GM18519 (cell line): ENCODE data around the gene AGFG2.
"Not testable (repeated sequence)": the region's sequence is repeated elsewhere in the genome, so short reads cannot be mapped to it uniquely, and the experiment has no call there.

ENCODE experiments used
- ATAC-seq: cut with Tn5 transposase; IDR thresholded peaks from one replicate; pipeline ENCODE4 v1.9.1; 2021; ENCODE audit warnings: mild to moderate bottlenecking, moderate library complexity; ENCODE audit not compliant: unreplicated experiment, low FRiP score

AGFG2 gene

GRCh38 chr7:100538654-100539435 lies at the start of gene AGFG2:
TSS of gene AGFG2 (plus strand) at chr7:100539203. CDS start at chr7:100539347, 144 bp downstream.
- ATAC-seq: peak; percentile 84

DNA sequence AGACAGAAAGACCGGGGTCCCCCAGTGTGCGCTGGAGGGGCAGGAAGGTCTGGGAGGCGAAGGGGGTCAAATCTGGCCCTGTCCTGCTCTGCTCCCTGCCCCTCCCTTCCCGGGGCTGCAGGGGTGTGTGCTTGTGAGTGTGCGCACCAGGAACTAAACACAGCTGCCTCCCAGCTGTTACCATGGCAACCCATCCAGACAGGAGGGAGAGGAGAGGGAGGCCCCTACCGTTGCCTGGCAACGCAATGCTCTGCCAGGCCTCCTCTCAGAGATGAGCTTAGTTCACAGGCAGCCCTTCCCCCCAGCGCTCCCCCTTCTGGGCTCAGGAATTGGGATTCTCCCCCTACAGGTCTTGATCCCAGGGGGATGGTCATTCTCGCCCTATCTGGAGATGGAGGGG lies 49.2 kb upstream of the AGFG2 start:
- ATAC-seq: no peak

GRCh38 chr7:100490483-100491191 lies 48.4 kb upstream of the AGFG2 start:
- ATAC-seq: no peak

GRCh38 chr7:100491192-100491578 lies 47.8 kb upstream of the AGFG2 start:
- no peak for ATAC-seq

- no peak for ATAC-seq
Measured at GRCh38 chr7:100492738-100493475, 46.1 kb upstream of the AGFG2 start.

- no peak for ATAC-seq
Measured at GRCh38 chr7:100493476-100494264, 45.3 kb upstream of the AGFG2 start.

DNA sequence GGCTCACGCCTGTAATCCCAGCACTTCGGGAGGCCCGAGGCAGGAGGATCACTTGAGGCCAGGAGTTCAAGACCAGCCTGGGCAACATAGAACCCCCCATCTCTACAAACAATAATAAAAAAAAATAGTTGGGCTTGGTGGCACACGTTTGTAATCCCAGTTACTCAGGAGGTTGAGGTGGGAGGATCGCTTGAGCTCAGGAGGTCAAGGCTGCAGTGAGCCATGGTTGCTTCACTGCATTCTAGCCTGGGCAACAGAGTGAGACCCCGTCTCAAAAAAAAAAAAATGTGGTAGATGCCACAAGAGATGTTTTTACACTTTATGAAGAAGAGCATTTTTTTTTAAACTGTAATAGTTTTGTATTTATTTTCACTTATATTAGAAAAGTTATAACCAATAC lies 42.5 kb upstream of the AGFG2 start:
- ATAC-seq: no peak

GRCh38 chr7:100500743-100501142 lies 38.3 kb upstream of the AGFG2 start:
- not testable (repeated sequence) for ATAC-seq

- not testable (repeated sequence) for ATAC-seq
Measured at GRCh38 chr7:100504031-100504430, 35.0 kb upstream of the AGFG2 start.

- ATAC-seq: no peak
Measured at GRCh38 chr7:100504887-100505611, 34.0 kb upstream of the AGFG2 start.

- ATAC-seq: no peak
Measured at GRCh38 chr7:100506356-100506923, 32.6 kb upstream of the AGFG2 start.

DNA sequence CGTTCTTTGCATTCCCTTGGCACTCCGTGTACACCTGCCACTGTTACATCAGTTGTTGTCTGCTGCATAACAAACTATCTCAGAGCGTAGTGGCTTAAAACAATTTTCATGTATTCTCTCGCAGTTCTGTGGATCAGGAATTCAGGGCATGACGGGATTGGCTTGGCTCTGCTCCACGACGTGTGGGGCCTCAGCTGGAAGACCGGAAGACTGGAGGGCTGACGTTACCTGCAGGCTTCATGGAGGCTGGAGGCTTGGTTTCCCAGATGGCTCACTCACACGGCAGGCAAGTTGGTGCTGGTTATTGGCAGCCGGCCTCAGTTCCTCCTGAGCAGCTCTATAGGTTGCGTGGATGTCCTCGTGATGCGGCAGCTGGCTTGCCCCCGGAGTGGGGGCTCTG lies 29.8 kb upstream of the AGFG2 start:
- ATAC-seq: no peak

- no peak for ATAC-seq
Measured at GRCh38 chr7:100510437-100511239, 28.4 kb upstream of the AGFG2 start.

- no peak for ATAC-seq
Measured at GRCh38 chr7:100513212-100513810, 25.7 kb upstream of the AGFG2 start.

DNA sequence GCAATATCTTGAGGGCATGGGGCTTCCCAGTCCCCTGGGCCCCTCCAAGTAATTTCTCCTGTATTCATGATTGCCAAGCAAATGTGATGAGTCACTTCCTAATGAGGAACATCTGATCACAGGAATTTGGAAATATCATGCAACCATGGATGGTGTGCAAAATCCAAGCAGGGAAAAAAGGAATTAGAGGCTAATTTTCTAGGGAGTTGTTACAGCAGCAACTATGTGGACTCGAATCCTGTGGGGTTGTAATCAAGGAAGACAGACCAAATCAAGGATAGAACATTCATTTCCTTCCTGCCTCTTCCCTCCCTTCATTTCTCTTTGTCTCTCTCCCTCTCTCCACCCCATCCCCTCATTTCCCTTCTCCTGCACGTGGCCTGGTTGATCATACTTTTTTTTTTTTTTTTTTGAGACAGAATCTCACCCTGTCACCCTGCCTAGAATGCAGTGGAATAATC lies 23.9 kb upstream of the AGFG2 start:
- no peak for ATAC-seq

DNA sequence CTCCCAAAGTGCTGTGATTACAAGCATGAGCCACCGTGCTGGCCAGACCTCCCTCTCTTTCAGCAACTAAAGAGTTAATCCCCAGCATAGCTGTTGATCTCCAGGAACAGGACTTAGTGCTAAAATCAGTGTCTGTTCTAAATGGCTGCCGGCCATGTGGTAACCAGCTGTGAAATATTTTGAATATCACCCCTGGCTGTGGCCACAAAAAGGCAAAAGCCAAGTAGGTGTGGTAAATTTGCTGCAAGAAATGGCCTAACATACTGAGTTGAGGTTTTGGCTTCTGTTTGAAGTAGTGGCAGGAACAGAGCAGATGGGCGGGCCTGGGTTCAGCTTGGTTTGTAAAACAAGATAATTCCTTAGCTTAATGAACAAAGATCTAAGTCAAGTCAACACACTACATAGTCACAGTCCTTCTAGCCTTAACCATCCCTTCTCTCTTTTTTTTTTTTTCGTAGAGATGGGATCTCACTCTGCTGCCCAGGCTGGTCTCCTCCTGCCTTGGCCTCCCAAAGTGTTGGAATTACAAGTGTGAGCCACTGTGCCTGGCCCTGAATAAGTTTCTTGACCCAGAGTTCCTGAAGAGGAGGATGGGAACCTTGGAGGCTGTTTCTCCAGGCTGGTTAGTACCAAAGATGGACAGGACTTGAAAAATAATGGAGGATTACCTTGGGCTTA lies 22.7 kb upstream of the AGFG2 start:
- ATAC-seq: no peak

DNA sequence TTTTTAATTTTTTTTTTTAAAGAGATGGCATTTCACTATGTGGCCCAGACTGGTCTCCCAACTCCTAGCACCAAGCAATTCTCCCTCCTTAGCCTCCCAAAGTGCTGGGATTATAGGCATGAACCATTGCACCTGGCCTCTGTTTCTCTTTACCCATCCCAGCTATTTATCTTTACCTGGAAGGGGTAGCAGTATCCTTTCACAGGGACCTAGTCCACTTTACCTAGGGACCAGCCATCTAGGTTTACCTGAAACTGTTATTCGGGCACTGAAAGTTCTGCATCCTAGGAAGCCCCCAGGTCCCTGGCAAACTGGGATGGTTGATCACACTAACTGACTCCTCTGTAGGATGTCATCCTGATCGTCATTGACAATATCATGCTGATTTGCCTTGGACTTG lies 21.7 kb upstream of the AGFG2 start:
- ATAC-seq: no peak

DNA sequence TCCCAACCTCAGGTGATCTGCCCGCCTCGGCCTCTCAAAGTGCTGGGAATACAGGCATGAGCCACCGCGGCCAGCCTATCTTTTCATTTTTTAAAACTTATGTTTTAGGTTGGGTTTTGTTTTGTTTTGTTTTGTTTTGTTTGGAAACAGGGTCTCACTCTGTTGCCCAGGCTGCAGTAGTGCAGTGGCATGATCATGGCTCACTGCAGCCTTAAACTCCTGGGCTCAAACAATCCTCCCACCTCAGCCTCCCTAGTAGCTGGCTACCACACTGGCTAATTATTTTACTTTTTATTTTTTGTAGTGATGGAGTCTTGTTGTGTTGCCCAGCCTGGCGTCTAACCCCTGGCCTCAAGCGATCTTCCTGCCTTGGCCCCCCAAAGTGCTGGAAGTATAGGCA lies 19.4 kb upstream of the AGFG2 start:
- ATAC-seq: no peak
